Stimulated activated CD8-positive, alpha-beta memory T cell treated with anti-CD3 and anti-CD28 coated beads, Interleukin-4, amount 100 ng/mL, for 48 hours (primary cell): ENCODE results near the gene MSH2.
A peak's percentile ranks its signal among the peaks of the same experiment; 100 is the strongest.

Source experiments
- DNase-seq: peaks from one replicate; pipeline ENCODE4 v3.0.0-alpha.2; 2020

Gene MSH2

DNA sequence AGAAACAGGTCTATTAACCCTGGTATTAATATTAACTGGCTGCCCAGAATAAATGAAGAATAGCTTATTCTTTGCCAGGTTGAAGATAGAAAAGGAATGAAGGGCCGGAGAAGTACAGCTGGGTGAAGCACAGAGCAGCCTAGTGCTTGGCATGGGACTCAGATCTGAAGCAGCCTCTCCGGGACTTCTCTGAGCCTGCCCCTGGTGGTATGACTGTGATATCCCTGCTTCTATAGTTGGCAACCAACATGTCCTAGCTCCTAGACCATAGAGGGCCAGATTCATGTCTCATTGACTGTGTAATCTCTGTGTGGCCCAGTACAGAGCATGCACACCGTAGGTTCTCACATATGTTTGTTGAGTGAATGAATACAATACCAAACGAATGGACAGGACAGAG is 107.8 kb downstream of the MSH2 start:
- no peak for DNase-seq

GRCh38 chr2:47512581-47513083 is 109.7 kb downstream of the MSH2 start:
- DNase-seq = no peak

- DNase-seq = no peak
Observed at GRCh38 chr2:47513981-47514520, 111.1 kb downstream of the MSH2 start.

- DNase-seq = no peak
Observed at GRCh38 chr2:47516360-47517104, 113.6 kb downstream of the MSH2 start.

GRCh38 chr2:47518497-47519146 is 115.7 kb downstream of the MSH2 start:
- no peak for DNase-seq

- DNase-seq = no peak
Observed at GRCh38 chr2:47519147-47519537, 116.2 kb downstream of the MSH2 start.

GRCh38 chr2:47519604-47520301 is 116.8 kb downstream of the MSH2 start:
- DNase-seq = no peak

GRCh38 chr2:47520302-47520630 is 117.3 kb downstream of the MSH2 start:
- peak; percentile 29 for DNase-seq

GRCh38 chr2:47520825-47521665 is 118.1 kb downstream of the MSH2 start:
- DNase-seq = peak; percentile 80

GRCh38 chr2:47521666-47522285 is 118.8 kb downstream of the MSH2 start:
- DNase-seq = no peak

GRCh38 chr2:47525167-47525566 is 122.2 kb downstream of the MSH2 start:
- no peak for DNase-seq

- no peak for DNase-seq
Observed at GRCh38 chr2:47528455-47528854, 125.5 kb downstream of the MSH2 start.

GRCh38 chr2:47528874-47529273 is 125.9 kb downstream of the MSH2 start:
- no peak for DNase-seq

DNA sequence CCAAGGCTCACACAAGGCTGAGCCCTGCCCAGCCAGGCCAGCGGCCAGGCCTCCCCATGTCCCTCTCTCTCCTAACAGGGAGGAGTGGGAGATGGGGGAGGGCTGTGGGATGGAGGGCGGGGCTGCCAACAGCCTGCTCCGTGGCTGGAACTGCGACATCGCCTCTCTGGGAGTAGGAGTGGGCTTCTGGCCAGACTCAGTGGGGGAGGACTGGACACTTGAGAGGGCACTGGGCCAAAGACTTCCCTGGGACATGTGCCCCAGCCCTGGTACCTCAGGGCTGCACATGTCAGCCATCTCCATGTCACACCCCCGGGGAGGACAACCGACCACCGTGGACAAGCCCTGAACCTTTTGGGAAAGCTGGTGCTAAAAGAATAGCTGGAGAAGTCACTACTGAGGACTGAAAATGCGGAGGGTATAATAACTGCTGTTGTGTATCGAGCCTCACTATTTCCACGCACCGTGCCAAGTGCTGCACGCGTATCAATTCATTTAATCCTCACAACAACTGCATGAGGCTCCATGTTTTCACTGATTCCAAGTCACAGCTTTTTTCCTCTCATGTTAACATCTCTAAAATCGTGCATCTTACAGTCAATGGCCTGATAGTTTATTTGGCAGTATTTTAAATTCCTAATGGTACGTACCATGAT is 127.3 kb downstream of the MSH2 start:
- DNase-seq = no peak

DNA sequence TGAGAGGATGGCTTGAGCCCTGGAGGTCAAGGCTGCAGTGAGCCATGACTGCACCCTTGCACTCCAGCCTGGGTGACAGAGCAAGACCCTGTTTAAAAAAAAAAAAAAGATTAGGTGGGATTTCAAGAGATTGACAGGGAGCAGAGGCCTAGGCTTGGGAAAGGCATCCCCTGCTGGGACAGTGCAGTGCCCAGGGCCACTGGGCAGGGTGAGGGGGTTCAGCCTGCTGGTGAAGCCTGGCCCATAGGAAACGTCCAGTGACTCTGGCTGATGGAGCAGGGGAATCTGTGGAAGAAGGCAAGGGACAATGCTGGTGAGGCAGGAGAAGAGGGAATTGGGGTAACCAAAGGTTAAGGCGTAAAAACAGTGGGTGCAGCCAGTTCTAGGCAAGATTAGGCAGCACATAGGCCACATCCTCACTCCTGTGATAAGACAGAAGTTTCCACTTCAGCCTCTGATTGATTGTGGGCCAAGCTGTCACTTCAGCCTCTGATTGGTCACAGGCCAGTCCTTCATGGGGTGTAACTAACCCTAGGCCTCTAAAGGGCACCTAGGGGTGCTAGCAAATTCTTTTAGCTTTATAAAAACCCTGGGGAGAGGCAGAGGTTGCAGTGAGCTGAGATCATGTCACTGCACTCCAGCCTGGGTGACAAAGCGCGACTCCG is 128.6 kb downstream of the MSH2 start:
- no peak for DNase-seq
